Loucy (cell line): ENCODE data around the gene CLDN15.

Experiments
- CTCF ChIP-seq: fragments of 200-600 bp; sonication (generic); conservative IDR thresholded peaks from 2 replicates; pipeline ENCODE4 v1.5.1; 2014; ENCODE audit warnings: mild to moderate bottlenecking, antibody characterized with exemption, low read length
- EZH2phosphoT487 ChIP-seq: fragments of 200-600 bp; IDR thresholded peaks from 2 replicates; pipeline ENCODE4 v1.6.1; 2018; ENCODE audit warnings: antibody characterized with exemption, mild to moderate bottlenecking, moderate library complexity, borderline replicate concordance

DNA sequence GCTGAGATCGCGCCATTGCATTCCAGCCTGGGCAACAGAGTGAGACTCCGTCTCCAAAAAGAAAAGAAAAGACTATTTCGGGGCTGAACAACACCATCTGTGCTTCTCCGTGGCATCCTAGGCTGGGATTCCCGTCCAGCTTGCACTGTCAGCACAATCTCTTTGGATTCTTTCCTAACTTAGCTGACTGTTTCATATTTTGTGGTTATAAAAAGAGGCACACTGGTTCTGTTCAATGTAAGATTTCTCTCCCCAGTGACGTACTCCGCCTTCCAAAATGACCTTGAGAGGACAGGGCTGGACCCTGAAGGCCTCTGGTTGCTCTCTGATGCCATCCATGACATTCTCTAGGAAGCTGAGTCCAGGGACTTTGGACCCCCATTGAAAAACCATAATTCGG lies 10.9 kb downstream of the CLDN15 start:
- no peak for TF ChIP-seq CTCF
- no peak for TF ChIP-seq EZH2phosphoT487
